GM10248 (cell line): ENCODE results near the gene SGIP1.

ENCODE experiments used
- CTCF ChIA-PET: fragments of 300-600 bp; sonication (Branson Sonifier 250); formaldehyde crosslinking; extraction: SDS; loops from one replicate; lab custom pipeline; 2021; ENCODE audit warnings: antibody characterized with exemption; lab: Yijun Ruan, JAX
- POLR2A ChIA-PET: fragments of 350-650 bp; sonication (Branson Sonifier 250); formaldehyde crosslinking; extraction: SDS; loops from one replicate; lab custom pipeline; 2020; ENCODE audit warnings: antibody characterized with exemption; lab: Yijun Ruan, JAX
- DNase-seq: peaks from one replicate; pipeline ENCODE4 v3.0.0; 2012; ENCODE audit errors: extremely low spot score
- TF ChIP-seq, protein P1 (sequence below): IDR thresholded peaks from 2 replicates; pipeline ENCODE4 v1.5.1; 2012; ENCODE audit warnings: mild to moderate bottlenecking, low read depth; ENCODE audit errors: extremely low read depth, missing control alignments, control extremely low read depth

The SGIP1 gene

DNA sequence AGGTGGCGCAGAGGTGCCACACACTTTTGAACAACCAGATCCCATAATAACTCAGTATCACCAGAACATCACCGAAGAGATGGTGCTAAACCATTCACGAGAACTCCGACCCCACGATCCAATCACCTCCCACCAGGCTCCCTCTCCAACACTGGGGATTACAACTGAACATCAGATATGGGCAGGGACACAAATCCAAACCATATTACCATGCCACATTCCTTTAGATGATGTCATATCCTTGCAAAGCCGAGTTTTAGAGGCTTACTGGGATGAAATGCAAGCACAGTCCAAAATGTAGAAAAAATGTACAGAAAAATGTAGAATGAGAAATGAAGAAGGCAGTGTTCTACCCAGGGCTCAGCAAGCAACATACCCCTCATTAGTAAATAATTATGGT is 64.7 kb downstream of the SGIP1 start:
- ChIA-PET CTCF (no interaction called here), POLR2A (no interaction called here)
- no peak for DNase-seq
- TF ChIP-seq, protein P1, sequence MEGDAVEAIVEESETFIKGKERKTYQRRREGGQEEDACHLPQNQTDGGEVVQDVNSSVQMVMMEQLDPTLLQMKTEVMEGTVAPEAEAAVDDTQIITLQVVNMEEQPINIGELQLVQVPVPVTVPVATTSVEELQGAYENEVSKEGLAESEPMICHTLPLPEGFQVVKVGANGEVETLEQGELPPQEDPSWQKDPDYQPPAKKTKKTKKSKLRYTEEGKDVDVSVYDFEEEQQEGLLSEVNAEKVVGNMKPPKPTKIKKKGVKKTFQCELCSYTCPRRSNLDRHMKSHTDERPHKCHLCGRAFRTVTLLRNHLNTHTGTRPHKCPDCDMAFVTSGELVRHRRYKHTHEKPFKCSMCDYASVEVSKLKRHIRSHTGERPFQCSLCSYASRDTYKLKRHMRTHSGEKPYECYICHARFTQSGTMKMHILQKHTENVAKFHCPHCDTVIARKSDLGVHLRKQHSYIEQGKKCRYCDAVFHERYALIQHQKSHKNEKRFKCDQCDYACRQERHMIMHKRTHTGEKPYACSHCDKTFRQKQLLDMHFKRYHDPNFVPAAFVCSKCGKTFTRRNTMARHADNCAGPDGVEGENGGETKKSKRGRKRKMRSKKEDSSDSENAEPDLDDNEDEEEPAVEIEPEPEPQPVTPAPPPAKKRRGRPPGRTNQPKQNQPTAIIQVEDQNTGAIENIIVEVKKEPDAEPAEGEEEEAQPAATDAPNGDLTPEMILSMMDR, result no peak

DNA sequence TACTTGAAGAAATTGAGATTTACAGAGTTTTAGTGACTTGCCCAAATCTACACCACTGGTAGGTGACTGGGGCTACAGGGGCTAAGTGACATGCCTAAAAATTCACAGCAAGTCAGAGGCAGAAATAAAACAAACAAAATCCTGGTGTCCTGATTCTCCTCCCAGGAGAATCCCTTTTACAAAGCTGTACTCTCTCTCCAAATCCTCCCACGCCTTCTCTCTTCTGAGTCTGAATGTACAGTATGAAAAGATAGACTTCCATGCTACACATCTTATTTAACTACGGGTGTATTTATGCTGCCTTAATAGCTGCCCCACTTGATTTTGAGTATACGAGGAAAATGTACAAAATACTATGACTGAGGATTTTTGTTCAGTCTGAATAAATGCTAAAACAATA is 65.4 kb downstream of the SGIP1 start:
- ChIA-PET POLR2A (no interaction called here), CTCF (no interaction called here)
- TF ChIP-seq, protein P1, result no peak
- DNase-seq, result no peak

DNA sequence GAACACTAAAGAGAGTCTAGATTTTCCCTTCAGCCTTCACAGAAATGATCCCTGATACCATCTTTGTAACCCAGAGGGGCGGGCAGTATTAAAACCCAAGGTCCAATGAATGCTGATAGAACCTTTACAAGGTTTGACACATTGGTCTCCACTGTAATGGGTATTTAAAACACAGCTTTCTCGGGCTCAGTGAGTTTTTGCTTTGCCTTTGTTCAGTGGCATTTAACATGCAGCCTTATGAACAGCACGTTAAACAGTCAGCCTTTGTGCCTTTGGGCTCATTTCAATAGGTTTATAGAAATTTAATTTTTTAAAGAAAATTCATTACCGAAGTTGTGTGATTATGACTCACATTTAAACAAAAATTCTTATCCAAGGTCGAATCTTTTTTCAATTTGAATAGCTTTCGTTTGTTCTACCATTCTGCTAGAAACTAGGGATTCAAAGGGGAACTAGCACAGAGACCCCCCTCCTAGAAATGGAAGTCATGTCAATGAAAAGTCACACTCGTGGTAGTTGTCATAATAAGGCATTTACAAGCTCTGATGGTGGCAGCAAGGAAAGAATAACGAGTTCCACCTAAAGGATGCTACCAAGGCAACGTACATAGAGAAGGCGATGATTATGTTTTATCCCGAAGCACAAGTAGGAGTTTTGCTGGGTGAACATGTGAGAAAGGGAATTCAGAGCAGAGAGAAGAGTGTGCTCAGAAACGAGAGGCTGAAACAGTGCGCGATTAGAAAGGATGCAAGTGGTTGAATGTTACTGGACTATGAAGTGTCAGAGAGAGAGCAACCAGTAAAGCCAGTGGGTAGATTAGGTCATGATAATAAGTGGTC is 66.2 kb downstream of the SGIP1 start:
- ChIA-PET POLR2A (no interaction called here), CTCF (interaction anchor here (2.6 kb wide), 1 partner anchor 11 kb away, joined by 12 read pairs; no protein-coding TSS in a partner anchor)
- TF ChIP-seq, protein P1, result no peak
- DNase-seq, result no peak

DNA sequence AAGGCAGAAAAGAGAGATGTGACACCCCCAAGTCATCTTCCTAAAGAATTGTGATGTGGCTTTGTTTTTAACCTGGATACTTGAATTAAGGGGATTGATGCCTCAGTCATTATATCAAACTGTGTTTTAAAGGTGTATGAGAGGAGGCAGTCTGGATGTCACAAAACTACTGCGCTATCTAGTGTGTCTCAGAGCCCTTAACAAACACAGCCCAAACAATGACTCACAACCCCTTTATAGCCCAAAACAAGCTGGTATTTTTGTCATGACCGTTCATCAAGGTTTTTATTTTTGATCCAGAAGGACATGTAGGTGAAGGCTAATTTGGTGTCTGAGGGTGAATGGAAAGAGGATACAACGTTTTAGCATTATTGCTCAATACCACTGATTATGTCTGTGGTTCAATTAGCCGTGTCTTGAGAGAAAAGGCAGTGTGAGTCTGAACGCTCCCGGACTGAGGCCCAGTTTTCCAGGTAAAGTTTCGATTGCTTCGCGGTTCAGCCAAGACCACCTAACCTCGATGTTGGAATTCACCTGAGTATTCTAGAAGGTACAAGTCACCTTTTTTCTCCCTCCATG is 71.6 kb downstream of the SGIP1 start:
- TF ChIP-seq, protein P1, result no peak
- CTCF ChIA-PET, result no interaction called here
- POLR2A ChIA-PET, result no interaction called here
- no peak for DNase-seq

DNA sequence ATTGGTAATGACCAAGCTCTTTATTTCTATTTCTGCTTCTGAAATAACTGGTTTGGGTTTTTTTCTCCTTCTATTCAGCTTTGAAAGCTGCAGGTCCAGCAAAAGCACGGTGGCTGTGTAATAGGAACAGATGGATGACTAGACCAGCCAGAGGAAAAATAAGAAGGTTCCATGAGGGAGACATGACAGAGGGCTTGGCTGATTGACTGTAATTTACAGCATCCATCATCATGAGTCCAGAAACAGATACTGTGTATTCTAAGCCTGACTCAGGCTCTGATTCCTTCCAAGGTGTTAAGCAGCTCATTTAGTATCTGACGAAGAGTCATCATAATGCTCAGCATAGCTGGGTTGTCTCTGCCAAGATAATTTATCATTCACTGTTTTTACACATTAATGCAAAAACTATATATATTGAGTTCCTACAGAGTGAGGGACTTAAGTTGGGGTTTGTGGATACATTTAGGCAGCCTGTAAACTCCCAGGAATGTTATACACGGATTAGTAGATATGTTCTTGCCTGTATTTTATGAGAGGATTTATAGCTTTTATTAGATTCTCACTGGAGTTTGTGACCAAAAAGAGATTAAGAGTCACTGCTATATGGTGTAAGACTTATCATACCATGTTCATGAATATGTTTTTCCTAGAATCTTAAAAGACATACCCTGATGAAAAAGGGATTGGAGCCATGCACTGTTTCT is 72.6 kb downstream of the SGIP1 start:
- TF ChIP-seq, protein P1, result no peak
- ChIA-PET CTCF (no interaction called here), POLR2A (no interaction called here)
- DNase-seq, result no peak

DNA sequence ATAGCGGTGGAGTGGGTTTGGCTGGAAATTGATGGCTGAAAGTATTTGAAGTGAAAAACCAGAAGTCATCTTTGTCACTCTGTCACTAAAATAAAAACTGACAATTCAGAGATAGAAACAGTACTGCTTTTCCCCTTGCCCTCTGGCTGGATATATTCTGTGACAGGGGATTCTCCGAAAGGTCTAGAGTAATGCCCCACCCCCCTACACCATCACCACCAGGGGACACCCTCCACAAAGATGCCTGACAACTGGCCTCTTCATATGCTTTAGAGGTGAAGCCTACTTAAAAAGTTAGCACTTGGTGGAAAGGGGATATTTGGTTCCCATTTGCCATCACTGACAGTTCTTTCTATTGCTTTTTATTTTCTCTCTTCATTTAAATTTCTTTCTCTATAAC is 73.5 kb downstream of the SGIP1 start:
- POLR2A ChIA-PET, result no interaction called here
- TF ChIP-seq, protein P1, result no peak
- no peak for DNase-seq
- CTCF ChIA-PET, result no interaction called here
